IPS-NIHi7 (cell line): ENCODE measurements around the gene LUZP2.

Experiments used
- DNase-seq: peaks from one replicate; pipeline ENCODE4 v3.0.0; 2012; ENCODE audit warnings: mixed read lengths; ENCODE audit errors: extremely low spot score

LUZP2 gene

DNA sequence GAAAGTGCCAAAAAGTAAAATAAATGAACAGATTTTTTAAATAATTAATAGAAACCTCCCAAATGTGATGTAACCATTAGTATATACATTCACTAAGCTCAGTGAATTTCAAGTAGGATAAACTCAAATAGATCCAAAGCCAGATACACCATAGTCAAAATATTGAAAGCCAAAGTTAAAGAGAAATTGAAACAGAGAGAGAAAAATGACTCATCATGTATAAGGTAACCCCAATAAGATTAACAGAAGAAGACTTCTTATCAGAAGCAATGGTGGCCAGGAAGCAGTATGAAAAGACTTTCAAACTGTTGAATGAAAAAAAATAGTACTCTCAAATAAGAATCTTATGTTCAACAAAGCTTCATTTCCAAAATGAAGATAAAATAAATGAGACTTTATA is 70.5 kb downstream of the LUZP2 start:
- DNase-seq, result no peak

GRCh38 chr11:24572376-24572775 is 75.5 kb downstream of the LUZP2 start:
- no peak for DNase-seq

GRCh38 chr11:24574461-24574860 is 77.6 kb downstream of the LUZP2 start:
- no peak for DNase-seq

- DNase-seq, result no peak
These were observed 78.5 kb downstream of the LUZP2 start for GRCh38 chr11:24575392-24575791.

DNA sequence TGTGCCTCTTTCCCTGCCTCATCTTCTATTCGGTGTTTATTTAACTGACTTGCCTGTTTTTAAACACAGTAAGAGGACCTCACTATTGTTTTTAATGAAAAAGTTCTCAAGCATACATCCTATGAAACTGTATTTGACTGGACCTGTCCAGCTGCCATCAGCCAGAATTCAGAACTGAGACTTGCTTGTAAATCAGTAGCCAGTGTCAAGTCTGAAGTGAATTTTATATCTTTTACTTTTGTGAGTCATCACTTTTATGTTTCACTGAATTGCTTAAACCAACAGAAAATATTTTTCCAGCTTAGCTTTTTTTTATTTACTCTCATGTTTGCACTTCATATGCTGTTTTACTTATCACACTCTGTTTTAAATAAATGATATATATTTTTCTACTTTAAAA is 88.3 kb downstream of the LUZP2 start:
- DNase-seq, result no peak

- no peak for DNase-seq
These were observed 90.8 kb downstream of the LUZP2 start for GRCh38 chr11:24587635-24588034.

GRCh38 chr11:24588081-24588480 is 91.2 kb downstream of the LUZP2 start:
- no peak for DNase-seq

DNA sequence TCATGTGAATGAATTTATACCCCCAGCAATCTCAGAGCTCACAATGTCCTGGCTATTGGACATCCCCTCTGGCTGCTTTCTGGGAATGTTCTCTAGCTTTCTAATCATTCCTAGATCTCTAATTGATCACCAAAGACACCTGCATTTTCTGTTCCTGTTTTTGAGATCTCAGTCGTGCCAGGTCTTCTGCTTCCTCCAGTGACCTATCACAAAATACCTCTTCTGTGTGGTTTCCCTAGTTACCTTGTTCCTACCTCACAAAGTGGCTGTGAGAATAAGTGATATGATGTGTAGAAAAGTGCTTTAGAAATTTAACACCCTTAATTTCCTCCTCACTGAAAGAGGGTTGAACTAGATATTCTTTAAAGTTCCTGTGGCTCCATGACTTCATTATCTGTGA is 92.2 kb downstream of the LUZP2 start:
- no peak for DNase-seq

GRCh38 chr11:24591283-24591682 is 94.4 kb downstream of the LUZP2 start:
- no peak for DNase-seq

GRCh38 chr11:24592360-24592759 is 95.5 kb downstream of the LUZP2 start:
- DNase-seq, result no peak

DNA sequence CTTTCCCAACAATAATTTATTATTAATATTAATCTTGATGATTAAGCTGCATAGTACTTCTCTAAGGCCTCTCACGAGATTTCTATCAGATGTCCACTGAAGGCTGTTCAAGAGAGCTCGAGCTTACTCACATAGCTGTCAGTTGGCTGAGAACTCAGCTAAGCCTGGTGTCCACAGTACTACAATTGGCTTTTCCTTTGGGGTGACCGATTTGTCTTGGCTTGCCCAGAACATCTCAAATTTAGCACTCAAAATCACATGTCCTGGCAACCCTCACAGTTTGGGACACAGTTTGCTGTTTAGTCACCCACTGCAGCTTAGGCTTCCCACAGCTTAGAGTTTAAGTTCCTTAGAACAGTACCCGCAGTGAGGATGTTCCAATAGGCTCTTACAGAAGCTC is 96.5 kb downstream of the LUZP2 start:
- no peak for DNase-seq

DNA sequence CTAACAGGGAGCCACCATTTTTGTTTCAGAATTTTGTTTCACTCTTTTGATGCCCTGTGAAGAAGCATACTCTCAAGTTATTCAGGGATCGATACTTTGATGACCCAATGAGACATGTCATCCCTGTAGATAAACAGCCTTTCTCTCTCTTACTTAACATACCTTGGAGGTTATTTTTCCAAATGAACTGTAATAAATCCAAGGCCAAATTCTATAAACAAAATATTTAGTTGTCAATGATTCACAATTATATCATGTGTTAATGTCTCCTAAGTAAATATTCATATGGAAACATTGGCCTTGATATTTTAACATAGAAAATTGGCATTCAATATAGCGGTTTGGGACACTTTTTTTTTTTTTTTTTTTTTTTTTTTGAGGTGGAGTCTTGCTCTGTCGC is 97.5 kb downstream of the LUZP2 start:
- no peak for DNase-seq

GRCh38 chr11:24598641-24599040 is 101.8 kb downstream of the LUZP2 start:
- DNase-seq, result no peak

DNA sequence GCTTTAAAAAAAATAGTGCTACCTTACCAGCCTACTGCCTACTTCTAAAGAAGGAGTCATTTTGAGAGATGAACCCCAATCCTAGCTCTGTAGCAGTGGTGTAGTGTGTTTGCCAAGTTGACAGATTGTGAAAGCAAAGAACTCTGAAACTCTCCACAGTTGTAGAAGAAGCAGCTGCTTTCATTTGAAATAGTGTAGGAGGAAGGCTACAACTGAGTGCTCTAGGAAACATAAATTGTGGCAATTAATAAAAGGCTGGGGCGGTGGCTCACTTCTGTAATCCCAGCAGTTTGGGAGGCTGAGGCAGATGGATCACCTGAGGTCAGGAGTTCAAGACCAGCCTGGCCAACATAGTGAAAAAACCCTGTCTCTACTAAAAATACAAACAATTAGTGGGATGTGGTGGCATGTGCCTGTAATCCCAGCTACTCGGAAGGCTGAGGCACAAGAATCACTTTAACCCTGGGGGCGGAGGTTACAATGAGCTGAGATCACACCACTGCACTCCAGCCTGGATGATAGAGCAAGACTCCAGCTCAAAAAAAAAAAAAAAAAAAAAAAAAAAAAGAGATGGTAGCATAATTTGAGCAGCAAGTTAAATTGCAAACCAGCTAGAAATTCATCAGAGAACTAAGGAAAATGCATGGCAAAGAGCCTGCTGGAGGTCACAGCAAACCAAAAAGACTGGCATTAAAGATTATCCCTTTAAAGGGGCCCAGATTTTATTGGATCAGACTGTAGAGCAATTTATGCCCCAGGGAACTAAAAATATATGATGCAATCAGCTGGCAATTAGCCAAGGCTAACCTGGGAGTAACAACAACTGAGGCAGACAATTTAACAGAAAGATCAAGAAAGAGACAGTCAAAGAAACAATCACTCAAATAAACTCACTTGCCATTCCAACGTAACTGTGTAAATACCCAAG is 112.6 kb downstream of the LUZP2 start:
- no peak for DNase-seq

GRCh38 chr11:24615451-24616160 is 118.8 kb downstream of the LUZP2 start:
- DNase-seq, result no peak

DNA sequence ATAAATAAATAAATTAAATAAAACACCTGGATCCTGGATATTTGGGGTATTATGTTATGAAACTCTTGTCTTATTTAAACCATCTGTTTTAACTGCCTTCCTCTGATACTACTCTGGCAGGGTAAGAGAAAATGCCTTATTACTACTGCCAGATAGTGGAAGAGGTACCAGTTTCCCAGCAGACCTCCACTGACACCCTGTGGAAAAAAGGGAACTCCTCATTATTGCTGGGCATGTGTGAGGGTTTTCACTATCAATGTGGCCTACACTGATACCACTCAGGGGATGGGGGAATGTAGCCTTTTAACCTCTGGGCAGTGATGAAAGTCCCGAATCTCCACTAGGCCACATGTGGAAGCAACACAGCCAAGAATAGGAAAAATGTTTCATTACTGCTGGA is 121.0 kb downstream of the LUZP2 start:
- peak; percentile 14 for DNase-seq

DNA sequence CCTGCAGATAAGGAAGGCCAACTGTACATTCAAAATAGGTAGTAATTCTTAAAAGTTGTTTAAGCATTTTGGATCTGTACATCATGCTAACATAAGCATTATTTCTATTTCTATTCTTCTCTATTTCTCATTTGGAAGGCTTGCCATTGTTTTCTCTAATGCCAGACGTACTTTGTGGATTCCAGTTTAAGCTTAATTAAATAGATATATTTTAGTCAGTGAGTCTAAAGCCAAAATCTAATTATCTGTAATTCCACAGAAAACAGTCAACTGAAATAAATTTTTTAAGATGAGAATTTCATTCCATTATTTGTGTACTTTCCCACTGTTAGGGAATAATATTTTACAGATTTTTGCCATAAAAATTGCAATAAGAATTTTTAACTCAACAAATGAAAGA is 123.0 kb downstream of the LUZP2 start:
- DNase-seq, result no peak

DNA sequence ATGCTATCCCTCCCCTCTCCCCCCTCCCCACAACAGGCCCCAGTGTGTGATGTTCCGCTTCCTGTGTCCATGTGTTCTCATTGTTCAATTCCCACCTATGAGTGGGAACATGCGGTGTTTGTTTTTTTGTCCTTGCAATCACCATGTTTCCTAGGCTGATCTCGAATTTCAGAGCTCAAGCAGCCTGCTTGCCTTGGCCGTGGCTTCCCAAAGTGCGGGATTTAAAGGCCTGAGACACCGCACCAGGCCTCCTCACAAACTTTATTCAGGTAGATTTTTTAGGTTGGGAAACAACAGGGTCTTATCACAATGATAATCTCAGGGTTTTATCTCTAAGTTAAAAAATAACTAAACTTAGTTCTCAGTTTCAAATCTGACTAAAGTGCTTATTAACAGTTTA is 125.4 kb downstream of the LUZP2 start:
- DNase-seq, result no peak

DNA sequence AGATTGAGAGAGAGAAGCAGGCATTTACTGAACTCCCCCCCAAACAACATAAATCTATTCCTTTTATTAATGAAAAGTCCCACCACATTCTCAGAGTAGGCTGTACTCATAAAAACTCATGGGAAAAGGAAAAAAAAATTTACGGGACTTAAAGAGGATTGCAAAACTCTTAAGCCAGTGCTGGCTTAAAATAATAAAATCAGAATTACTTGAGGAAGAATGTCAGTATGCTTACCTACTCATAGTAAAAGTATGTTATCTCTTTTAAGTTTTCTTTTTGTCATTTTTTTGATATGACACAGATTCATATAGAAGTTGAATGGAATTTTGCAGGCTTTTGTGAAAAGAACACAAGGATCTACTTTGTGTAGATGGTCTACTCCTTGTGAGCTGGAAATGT is 126.3 kb downstream of the LUZP2 start:
- no peak for DNase-seq

- no peak for DNase-seq
These were observed 127.6 kb downstream of the LUZP2 start for GRCh38 chr11:24624432-24624831.

- DNase-seq, result no peak
These were observed 129.1 kb downstream of the LUZP2 start for GRCh38 chr11:24625975-24626374.

- no peak for DNase-seq
These were observed 131.4 kb downstream of the LUZP2 start for GRCh38 chr11:24628224-24628776.

DNA sequence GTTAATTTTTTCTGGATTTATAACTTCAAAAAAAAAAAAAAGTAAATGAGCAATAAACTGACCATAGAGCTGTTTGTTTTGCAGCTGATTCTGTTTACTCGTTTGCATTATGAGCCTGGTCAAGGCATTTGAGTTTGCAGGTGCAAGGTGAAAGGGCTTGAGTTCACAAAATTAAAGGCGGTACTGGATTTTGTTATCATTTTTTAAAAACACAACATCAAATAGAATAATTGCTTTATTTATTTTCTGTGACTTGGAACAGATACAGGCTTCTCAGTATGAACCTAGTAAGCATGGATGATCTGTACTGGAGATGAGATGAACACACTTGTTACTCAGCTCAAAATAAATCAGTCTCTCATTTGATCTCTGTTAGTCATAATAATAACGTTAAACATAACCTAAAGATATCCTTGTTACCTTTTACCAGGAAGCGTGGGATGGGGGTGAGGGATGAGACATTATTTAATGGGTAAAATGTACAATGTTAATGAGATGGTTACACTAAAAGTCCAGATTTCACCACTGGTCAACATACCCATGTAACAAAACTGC is 137.8 kb downstream of the LUZP2 start:
- DNase-seq, result no peak
